ENCODE results near the gene CLSTN1.
A peak's percentile ranks its signal among the peaks of the same experiment; 100 is the strongest.

Gene CLSTN1

DNA sequence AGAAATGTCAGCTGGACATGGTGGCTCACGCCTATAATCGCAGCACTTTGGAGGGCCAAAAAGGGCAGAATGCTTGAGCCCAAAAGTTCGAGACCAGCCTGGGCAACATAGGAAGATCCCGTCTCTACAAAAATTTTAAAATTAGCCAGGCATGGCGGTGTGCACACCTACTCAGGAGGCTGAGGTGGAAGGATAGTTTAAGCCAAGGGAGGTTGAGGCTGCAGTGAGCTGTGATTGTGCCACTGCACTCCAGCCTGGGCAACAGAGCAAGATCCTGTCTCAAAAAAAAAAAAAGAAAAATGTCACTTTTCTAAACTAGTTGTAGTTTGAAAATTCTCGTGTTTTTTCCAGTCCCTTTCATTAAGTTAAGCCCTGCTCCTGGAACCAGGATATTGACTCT is 9.1 kb downstream of the CLSTN1 start:
- Histone ChIP-seq H3K9ac (ENCODE audit: low read length) (peak overlapping the region; percentile 20; the same call in 1 of the 2 replicates), H3K4me3 (ENCODE audit: insufficient read depth, low read length, poor library complexity, severe bottlenecking) (no peak overlapping the region), H3K27ac (ENCODE audit: low read depth, low read length) (peak overlapping the region; percentile 90), H4K20me1 (ENCODE audit: low read depth, low read length) (peaks cover 10% of the 10 kb centered on the region; the same call in 1 of the 2 replicates), H2AFZ (ENCODE audit: low read depth, low read length, severe bottlenecking) (no peak overlapping the region), H3K9me3 (ENCODE audit: insufficient read depth, low read length) (no peaks in the 10 kb centered on the region), H3K4me2 (ENCODE audit: low read depth, low read length, poor library complexity, severe bottlenecking) (peak overlapping the region; percentile 44), H3F3A (ENCODE audit: insufficient read depth) (peaks cover 63% of the 10 kb centered on the region), H3K9me2 (replicated peaks; ENCODE audit: insufficient read depth, low read length) (no peaks in the 10 kb centered on the region), H3K79me2 (ENCODE audit: insufficient read depth, low read length) (peaks cover 98% of the 10 kb centered on the region), H3K27me3 (ENCODE audit: low read length) (no peaks in the 10 kb centered on the region), H3K36me3 (ENCODE audit: low read length) (peaks cover 5% of the 10 kb centered on the region)
- TF ChIP-seq EZH2phosphoT487 (conservative IDR thresholded peaks at IDR 0.05; ENCODE audit: low read length), result no peak
- no peak for TF ChIP-seq CTCF (IDR thresholded peaks at IDR 0.05; ENCODE audit: insufficient read depth, low read length, poor library complexity, severe bottlenecking)

DNA sequence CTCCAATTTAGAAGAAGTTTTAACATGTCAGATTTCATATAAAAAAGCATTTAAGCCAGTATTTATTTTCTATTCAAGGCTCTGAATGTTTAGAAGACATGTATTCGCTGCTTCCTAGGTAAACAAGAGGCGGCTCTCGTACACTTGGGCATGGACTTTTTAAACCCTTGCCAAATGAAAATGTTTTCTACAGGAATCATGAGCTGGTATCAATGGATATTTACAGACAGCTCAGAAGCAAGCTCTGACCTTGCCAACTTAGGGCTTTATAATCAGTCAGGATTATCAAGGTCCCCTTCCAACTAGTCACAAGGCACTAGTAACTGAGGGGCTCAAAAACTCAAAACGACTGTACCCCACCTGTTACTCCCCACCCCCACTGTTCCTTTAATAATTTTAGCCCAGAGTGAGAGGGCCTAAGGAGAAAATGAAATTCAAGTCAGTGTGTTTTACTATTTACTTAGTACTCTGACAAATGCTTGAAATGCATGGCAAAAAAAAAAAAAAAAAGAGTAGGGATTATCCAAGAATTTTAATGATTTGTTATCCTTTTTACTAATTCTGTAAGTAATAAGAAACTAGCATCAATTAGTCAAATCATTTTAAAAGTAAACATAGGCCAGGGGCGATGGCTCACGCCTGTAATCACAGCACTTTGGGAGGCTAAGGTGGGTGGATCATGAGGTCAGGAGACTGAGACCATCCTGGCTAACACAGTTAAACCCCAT is 12.4 kb downstream of the CLSTN1 start:
- Histone ChIP-seq H4K20me1 (ENCODE audit: low read depth, low read length) (peaks cover 10% of the 10 kb centered on the region; the same call in 1 of the 2 replicates), H3K36me3 (ENCODE audit: low read length) (peaks cover 6% of the 10 kb centered on the region; the same call in 1 of the 2 replicates), H3K9me2 (replicated peaks; ENCODE audit: insufficient read depth, low read length) (no peaks in the 10 kb centered on the region), H2AFZ (ENCODE audit: low read depth, low read length, severe bottlenecking) (no peak overlapping the region), H3K4me3 (ENCODE audit: insufficient read depth, low read length, poor library complexity, severe bottlenecking) (no peak overlapping the region), H3K9ac (ENCODE audit: low read length) (no peak overlapping the region; the same call in 1 of the 2 replicates), H3K9me3 (ENCODE audit: insufficient read depth, low read length) (no peaks in the 10 kb centered on the region), H3K27ac (ENCODE audit: low read depth, low read length) (peak overlapping the region; percentile 63), H3K27me3 (ENCODE audit: low read length) (no peaks in the 10 kb centered on the region), H3K4me2 (ENCODE audit: low read depth, low read length, poor library complexity, severe bottlenecking) (peak overlapping the region; percentile 38), H3F3A (ENCODE audit: insufficient read depth) (peaks cover 64% of the 10 kb centered on the region), H3K79me2 (ENCODE audit: insufficient read depth, low read length) (peaks cover 98% of the 10 kb centered on the region)
- TF ChIP-seq EZH2phosphoT487 (conservative IDR thresholded peaks at IDR 0.05; ENCODE audit: low read length) (no peak), CTCF (IDR thresholded peaks at IDR 0.05; ENCODE audit: insufficient read depth, low read length, poor library complexity, severe bottlenecking) (no peak)

- peaks cover 10% of the 10 kb centered on the region; the same call in 1 of the 2 replicates for H4K20me1 ChIP-seq (ENCODE audit: low read depth, low read length)
- TF ChIP-seq CTCF (IDR thresholded peaks at IDR 0.05; ENCODE audit: insufficient read depth, low read length, poor library complexity, severe bottlenecking), result no peak
- TF ChIP-seq EZH2phosphoT487 (conservative IDR thresholded peaks at IDR 0.05; ENCODE audit: low read length), result no peak
- H3K27me3 ChIP-seq (ENCODE audit: low read length), result no peaks in the 10 kb centered on the region
- peaks cover 54% of the 10 kb centered on the region for H3F3A ChIP-seq (ENCODE audit: insufficient read depth)
- peaks cover 9% of the 10 kb centered on the region; the same call in 1 of the 2 replicates for H3K36me3 ChIP-seq (ENCODE audit: low read length)
- H3K4me2 ChIP-seq (ENCODE audit: low read depth, low read length, poor library complexity, severe bottlenecking), result peak overlapping the region; percentile 64
- no peaks in the 10 kb centered on the region for H3K9me3 ChIP-seq (ENCODE audit: insufficient read depth, low read length)
- peak overlapping the region; percentile 11; the same call in 1 of the 2 replicates for H3K9ac ChIP-seq (ENCODE audit: low read length)
- no peaks in the 10 kb centered on the region for H3K9me2 ChIP-seq (replicated peaks; ENCODE audit: insufficient read depth, low read length)
- H3K27ac ChIP-seq (ENCODE audit: low read depth, low read length), result peak overlapping the region; percentile 73
- H3K79me2 ChIP-seq (ENCODE audit: insufficient read depth, low read length), result peaks cover 98% of the 10 kb centered on the region
- H2AFZ ChIP-seq (ENCODE audit: low read depth, low read length, severe bottlenecking), result no peak overlapping the region
- H3K4me3 ChIP-seq (ENCODE audit: insufficient read depth, low read length, poor library complexity, severe bottlenecking), result no peak overlapping the region
Observed at GRCh38 chr1:9809100-9809510, 14.7 kb downstream of the CLSTN1 start.
